ENCODE data around the gene LHPP. TPM values are rescaled to one million over a fixed set of nuclear protein-coding genes. Genes with fewer than 3 reads are reported as not detected.

LHPP gene
- total RNA-seq, 1 donor from 2014 or later = 19.6 TPM

DNA sequence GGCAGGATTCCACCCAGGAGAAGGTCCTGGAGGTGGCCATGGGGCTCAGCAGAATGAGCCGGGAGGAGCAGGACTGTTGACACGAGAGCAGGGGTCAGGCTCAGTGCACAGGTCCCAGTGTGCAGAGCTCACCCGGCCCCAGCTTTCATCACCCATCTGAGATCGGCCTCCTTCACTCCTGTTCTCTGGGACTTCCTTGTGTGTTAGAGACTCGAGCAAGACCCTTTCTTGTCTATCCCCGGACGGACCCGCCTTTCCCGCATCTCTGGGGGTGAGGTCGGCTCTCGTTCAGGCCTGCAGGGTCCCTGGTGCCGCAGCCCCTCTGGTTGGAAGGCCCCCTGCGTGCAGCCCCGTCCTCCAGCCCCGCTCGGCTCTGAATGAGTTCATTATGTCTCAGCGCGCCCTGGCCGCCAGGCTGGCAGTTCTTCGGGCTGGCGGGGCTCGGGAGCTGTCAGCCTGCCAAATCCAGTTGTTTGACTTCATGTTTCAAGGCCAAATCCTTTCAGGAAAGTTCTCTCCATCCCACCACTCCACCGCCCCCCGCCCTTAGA lies 127.9 kb downstream of the LHPP start:
- TF ChIP-seq, protein P1, sequence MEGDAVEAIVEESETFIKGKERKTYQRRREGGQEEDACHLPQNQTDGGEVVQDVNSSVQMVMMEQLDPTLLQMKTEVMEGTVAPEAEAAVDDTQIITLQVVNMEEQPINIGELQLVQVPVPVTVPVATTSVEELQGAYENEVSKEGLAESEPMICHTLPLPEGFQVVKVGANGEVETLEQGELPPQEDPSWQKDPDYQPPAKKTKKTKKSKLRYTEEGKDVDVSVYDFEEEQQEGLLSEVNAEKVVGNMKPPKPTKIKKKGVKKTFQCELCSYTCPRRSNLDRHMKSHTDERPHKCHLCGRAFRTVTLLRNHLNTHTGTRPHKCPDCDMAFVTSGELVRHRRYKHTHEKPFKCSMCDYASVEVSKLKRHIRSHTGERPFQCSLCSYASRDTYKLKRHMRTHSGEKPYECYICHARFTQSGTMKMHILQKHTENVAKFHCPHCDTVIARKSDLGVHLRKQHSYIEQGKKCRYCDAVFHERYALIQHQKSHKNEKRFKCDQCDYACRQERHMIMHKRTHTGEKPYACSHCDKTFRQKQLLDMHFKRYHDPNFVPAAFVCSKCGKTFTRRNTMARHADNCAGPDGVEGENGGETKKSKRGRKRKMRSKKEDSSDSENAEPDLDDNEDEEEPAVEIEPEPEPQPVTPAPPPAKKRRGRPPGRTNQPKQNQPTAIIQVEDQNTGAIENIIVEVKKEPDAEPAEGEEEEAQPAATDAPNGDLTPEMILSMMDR (IDR thresholded peaks at IDR 0.05; ENCODE audit: unreplicated experiment) = no peak
- H3K4me3 Mint-ChIP-seq = no peak overlapping the region
- DNase-seq (ENCODE audit: low spot score in 2 of 2, unreplicated experiment in 2 of 2) = no peak
- H3K27ac Mint-ChIP-seq = no peak overlapping the region
- H3K9me3 Mint-ChIP-seq = peaks cover 6% of the 10 kb centered on the region
- H3K27me3 Mint-ChIP-seq (ENCODE audit: low read depth) = no peaks in the 10 kb centered on the region
- H3K4me1 Mint-ChIP-seq = peaks cover 20% of the 10 kb centered on the region
- peaks cover 5% of the 10 kb centered on the region for H3K36me3 Mint-ChIP-seq

DNA sequence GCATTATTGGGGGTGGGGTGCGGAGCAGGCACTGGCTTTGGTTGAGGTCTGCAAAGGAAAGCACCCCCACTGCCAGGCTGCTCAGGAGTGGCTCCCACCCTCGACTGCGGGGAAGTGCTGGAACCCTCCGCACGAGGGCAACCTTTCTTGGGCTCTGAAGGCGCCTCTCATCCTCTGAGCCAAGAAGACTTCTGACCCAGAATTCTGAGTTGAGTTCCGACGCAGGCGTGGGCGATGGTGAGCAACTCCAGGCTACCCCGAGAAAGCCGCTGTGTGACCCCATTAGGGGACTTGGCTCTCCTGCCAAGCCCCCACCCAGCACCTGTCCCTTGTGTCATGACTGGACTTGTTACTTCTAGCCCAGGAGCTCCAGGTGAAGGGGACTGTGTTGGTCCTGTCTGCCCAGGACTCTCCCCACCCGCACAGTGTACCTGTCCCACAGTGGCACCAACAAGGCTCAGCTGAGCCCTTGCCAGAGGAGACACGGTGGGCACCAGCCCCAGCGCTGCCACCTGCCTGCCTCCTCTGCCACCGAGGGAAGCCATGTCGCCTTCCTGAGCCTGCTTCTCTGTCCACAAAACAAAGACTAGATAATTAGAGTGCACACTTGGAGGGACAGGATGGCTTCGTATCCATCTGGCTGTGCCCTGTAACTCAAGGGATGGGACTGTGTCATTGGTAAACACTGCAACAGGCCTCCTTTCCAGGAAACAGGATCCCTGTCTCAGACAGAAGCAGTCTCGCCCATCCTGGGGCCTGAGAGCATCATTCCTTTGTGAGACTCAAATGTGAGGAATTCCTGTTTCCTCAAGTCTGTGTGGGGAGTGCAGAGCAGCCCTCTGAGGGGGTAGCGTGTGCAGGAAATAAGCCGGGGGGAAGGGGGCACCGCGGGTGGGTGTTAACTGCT lies 128.8 kb downstream of the LHPP start:
- Mint-ChIP-seq H3K36me3 (peaks cover 5% of the 10 kb centered on the region), H3K27ac (no peak overlapping the region), H3K9me3 (peaks cover 7% of the 10 kb centered on the region), H3K4me1 (peaks cover 20% of the 10 kb centered on the region), H3K4me3 (no peak overlapping the region), H3K27me3 (ENCODE audit: low read depth) (no peaks in the 10 kb centered on the region)
- TF ChIP-seq, protein P1 (IDR thresholded peaks at IDR 0.05; ENCODE audit: unreplicated experiment) = no peak
- no peak for DNase-seq (ENCODE audit: low spot score in 2 of 2, unreplicated experiment in 2 of 2)

DNA sequence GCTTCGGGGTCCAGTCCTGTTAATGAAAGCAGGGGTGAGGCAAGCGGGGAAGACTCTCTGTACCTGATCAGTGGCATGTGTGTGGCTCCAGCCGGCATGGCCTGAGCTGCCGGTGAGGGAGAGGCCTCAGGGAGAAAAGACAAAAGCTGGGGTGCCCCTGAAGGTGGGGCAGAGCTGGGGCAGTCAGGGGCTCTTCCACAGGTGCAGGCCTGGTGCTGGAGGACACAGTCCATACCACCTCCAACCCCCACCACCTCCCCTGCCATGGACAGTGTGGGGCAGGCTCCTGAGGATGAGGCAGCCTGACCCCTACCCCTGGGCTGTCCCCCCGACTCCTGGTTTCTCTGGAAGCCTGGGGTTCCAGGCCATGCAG lies 129.5 kb downstream of the LHPP start:
- H3K4me1 Mint-ChIP-seq = peaks cover 20% of the 10 kb centered on the region
- no peak overlapping the region for H3K4me3 Mint-ChIP-seq
- no peaks in the 10 kb centered on the region for H3K27me3 Mint-ChIP-seq (ENCODE audit: low read depth)
- peaks cover 11% of the 10 kb centered on the region for H3K9me3 Mint-ChIP-seq
- TF ChIP-seq, protein P1 (IDR thresholded peaks at IDR 0.05; ENCODE audit: unreplicated experiment) = no peak
- H3K27ac Mint-ChIP-seq = no peak overlapping the region
- H3K36me3 Mint-ChIP-seq = peaks cover 5% of the 10 kb centered on the region
- DNase-seq (ENCODE audit: low spot score in 2 of 2, unreplicated experiment in 2 of 2) = no peak

DNA sequence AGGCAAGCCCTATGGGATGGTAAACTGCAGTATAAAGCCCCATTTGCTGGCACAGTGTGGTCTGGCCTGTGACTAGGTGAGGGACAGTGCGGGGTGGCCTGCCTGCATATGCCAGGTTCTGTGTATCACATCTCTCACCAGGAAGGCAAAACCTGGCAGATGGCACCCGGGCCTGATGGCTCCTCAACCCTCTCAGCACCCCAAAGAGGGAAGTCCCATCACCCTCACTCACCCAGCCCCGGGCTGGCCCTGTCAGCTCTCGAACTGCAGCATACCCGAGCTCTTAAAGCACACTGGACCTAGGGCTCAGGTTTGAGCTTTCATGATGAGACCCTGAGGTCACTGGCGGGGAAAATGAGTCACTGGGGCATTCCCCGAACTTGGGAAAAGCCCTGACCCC lies 130.5 kb downstream of the LHPP start:
- no peaks in the 10 kb centered on the region for H3K27me3 Mint-ChIP-seq (ENCODE audit: low read depth)
- peaks cover 5% of the 10 kb centered on the region for H3K36me3 Mint-ChIP-seq
- H3K9me3 Mint-ChIP-seq = peaks cover 11% of the 10 kb centered on the region
- TF ChIP-seq, protein P1 (IDR thresholded peaks at IDR 0.05; ENCODE audit: unreplicated experiment) = no peak
- H3K4me1 Mint-ChIP-seq = peaks cover 20% of the 10 kb centered on the region
- no peak overlapping the region for H3K4me3 Mint-ChIP-seq
- H3K27ac Mint-ChIP-seq = no peak overlapping the region
- DNase-seq (ENCODE audit: low spot score in 2 of 2, unreplicated experiment in 2 of 2) = no peak

DNA sequence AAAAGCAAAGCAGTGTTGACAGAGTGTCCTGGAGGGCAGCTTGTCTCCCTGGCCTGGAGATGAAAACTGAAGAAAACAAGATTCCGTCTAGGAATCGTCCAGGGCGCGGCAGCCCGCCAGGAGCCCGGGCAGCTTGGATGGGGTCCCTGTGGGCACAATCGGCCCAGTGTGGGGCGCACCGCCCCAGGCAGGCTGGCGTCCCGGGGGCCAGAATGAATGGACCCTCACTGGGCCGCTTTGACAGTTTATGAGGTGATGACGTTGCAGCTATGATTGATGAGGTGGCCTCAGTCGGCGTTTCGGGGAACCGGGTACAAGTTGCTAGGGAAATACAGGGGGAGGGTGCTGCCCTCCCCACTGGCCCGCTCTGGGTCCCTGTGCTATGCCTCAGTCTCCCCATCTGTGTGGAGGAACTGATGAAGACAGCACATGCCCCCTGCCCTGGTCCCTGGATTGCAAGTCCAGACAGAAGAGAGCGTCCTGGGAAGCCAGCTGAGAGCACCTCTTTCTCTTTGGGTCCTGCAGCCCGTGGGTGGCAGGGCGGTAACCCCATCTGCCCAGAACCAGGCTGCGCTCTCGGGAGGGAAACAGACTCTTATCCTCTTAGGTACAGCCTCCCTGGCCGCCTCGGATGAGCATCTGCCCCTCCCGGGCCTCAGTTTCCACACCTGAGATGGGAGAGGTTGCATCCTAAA lies 131.3 kb downstream of the LHPP start:
- Mint-ChIP-seq H3K9me3 (peaks cover 11% of the 10 kb centered on the region), H3K36me3 (peaks cover 5% of the 10 kb centered on the region), H3K27me3 (ENCODE audit: low read depth) (no peaks in the 10 kb centered on the region), H3K4me1 (peaks cover 20% of the 10 kb centered on the region), H3K4me3 (no peak overlapping the region), H3K27ac (no peak overlapping the region)
- DNase-seq (ENCODE audit: low spot score in 2 of 2, unreplicated experiment in 2 of 2) = no peak
- TF ChIP-seq, protein P1 (IDR thresholded peaks at IDR 0.05; ENCODE audit: unreplicated experiment) = no peak
